Activated CD4-positive, alpha-beta T cell treated with anti-CD3 and anti-CD28 coated beads, Interleukin-2, Interleukin-6, amounts not matched to agents 100 ng/mL and 50 ng/mL, durations not matched to agents 16 hours and 8 hours (primary cell): ENCODE results near the gene GRXCR1.

Experiments used
- DNase-seq: peaks from one replicate; pipeline ENCODE4 v3.0.0-alpha.2; 2020

Gene GRXCR1

DNA sequence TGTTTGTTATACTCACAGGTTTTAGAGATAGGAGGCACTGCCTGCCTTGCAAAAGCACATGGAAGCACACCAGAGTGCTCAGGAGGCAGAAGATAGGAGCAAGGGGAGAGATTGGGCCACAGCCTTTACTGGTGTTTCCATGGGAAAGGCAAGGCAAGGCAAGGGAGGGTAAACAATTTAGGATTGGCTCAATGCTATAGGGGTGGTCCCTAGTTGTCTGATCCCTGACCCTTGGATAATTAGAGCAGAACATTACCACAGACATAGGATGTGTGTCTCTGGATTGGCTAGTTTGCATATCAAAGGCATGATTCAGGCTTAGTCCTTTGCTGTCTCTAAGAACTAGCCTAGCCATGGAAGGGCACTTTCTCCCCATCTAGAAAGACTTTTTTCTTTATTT, 36.1 kb downstream of the GRXCR1 start:
- DNase-seq = no peak

DNA sequence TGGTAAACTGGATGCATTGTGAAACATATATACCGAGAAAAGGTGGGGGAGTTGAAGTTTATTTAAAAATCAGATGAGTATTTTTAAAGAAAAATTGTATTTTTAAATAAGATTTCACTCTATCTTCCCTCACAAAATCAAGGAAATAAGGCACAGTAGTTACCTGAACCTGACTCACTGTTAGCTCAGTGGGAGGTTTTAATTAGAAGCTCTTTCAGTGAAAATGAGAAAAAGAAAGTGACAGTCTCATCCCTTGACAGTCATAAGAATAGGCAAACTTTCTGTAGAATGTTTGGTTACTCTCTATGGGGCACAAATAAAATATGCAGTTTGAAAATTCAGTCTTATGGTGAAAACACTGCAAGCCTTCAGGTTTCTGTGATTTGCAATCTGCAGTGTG, 49.7 kb downstream of the GRXCR1 start:
- DNase-seq = no peak

DNA sequence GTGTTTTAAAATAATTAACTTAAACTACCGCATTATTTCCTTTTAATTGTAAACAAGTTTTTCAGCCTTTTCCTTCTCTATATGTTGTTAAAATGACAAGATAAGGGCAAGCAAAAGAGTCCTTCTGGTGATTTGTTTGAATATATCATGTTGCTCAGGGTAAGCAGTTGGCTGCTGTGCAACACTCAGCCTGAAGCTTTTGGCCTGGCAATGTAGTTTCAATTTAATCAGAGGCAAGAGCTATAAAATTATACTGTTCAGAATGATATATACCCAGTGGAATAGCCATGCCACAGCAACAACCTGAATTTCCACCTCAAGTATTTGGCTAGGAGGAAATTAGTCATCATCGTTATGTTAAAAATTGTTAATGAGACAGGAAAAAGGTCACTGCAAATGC, 53.4 kb downstream of the GRXCR1 start:
- no peak for DNase-seq

DNA sequence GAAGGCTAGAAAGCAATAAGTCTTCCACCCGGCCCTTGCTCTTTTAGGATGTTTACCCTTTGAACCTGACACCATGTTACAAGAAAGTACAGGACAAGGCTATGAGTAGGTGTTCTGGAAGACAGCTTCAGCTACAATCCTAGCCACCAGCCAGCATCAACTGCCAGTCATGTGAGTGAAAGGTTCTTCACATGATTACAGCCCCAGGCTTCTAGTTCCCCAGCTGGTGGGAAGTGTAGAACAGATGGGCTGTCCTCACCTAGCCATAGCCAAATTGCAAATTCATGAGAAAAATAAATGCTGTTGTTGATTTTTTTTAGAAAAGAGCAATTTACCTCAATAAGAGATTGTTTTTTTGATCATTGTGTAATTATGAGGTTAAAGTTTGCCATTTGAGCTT, 60.8 kb downstream of the GRXCR1 start:
- DNase-seq = no peak

DNA sequence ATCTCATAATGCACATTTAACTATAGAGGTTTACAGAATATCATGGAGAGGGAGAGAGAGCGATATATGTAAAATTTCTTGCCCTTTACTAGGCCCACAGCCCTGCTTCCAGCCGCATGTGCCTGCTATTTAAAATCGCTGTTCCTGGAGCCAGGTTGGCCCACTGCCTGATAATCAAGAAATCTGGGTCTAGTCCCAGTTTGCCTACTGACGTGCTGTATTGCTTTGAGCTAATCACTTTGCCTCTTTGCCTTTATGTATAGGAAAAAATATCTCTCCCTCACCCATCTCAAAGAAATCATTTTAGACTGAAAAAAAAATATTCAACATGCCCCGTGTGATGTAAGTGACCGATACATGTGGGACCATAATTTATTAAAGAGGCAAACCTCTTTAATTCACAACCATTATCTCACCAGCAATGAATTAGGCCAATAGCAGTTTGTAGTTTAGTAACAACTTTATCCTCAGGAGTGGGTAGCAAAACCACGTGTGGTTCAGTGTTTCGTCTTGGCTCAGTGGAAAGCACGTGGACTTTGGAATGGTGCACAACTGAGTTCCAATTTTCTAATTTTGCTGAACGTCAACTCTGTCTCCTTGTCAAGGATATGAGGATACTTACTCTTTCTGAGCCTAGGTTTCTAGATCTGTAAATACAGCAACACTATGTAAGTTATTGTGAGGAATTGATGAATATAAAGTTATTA, 62.6 kb downstream of the GRXCR1 start:
- DNase-seq = no peak

DNA sequence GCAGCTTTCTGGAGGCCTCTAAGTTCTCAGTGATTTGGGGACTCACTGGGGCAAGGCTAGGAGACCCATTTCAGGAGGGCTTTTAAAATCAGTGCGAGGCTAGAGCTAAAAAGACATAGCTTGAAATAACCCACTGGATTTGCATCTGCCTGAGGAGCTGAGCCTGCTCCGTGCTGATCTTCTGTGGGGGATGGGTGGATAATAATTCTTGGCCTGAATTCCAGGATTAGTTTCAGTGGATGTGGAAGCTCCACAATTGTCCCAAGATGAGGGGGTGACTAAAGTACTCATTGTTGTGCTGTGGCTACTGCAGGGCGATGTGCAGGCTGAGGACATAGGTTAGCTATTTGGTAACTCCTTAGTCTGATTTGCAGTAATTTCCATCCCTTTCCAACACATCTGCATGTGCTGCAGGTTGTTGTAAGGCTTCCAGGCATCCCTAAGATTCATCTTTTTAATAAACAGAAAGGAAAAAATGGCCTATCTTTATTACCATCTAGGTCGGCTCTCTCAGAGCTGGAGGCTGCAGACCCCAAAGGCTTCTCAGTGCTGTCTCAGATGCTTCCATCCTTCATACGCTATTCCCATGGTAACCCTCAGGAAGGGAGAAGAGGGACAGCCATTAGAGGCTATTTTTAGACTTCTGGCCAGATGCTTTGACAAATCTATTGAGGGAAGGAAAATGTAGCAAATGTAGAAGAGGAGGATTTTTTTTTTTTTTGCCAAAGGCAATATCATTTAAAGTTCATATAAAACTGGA, 63.4 kb downstream of the GRXCR1 start:
- no peak for DNase-seq

DNA sequence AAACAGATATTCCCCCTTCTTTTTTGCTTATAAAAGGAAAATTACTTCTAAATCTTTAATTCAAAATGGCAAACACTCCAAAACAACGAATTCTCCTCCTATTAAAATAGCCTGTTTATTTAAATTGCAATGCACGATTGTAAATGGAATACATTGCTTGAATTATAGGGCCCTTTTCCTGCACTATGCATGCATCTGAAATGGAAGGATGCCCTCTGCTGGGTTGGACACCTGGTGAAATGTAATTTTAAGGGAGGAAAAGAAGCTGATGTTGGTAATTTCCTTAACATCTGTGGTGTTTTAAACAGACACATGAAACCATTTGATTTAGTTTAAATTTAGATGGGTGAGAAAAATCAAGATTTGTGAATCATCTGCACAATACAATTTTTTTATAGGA, 72.8 kb downstream of the GRXCR1 start:
- DNase-seq = no peak

DNA sequence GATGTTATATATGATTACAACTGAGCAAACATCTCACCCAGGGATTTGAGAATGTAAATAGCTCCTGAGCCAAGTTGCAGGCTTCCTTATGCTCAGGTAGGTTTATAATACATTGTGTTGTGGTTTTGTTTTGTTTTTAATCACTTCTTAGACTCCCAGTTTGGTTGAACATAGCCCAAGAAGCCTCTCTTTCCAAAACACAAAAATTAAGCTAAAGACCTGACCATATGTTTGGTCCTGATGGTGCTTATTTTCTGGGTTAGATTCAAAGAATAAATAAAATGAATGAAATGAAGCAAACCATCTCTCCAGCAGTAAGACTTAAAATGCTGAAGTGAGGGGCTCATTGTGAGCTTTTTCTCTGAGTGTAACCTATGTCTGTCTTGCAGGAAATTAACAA, 93.5 kb downstream of the GRXCR1 start:
- no peak for DNase-seq

DNA sequence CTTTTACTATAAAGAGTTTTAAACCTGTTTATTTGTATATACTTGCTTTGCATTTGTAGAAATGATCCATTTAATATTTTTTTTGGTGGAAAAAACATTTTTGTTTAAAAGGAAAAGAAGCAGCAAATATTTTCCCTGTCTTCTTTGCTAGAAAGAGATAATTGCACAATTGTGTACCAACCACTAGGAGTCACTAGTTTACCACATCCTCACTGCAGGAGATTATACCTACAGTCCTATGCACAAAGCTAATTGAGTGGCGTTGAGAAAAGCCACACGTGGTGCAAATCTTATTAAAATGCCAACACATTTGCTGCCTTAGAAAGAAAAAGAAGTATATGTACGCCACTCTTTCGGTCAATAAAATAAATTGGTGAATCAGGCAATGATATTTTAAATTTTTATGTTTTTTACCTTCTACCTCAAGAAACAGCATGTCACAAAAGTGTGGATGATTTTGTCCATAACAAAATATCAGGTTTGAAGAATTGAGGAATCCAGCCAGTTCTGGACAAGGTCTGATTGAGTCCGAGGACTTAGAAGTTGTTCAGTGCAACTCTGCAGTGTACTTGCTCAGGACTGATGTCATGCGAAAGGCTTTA, 102.9 kb downstream of the GRXCR1 start:
- DNase-seq = peak; percentile 29

DNA sequence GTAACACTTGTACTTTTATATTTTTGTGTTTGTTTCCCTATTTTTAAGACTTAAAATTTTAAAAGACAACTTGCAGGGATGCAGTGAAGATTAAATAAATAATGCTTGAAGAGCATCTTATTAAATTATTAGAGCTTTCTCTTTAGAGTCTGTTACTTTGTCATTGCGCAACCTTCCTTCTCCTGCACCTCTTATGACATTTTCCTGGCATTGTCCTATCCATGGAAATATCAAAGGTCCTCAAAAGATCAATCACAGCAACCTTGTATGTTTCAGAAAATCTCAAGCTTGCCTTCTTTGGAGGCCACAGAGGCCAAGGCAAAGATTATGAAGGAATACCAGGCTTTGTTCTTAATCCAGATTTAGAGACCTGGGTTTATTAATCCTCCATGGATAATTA, 116.3 kb downstream of the GRXCR1 start:
- no peak for DNase-seq

DNA sequence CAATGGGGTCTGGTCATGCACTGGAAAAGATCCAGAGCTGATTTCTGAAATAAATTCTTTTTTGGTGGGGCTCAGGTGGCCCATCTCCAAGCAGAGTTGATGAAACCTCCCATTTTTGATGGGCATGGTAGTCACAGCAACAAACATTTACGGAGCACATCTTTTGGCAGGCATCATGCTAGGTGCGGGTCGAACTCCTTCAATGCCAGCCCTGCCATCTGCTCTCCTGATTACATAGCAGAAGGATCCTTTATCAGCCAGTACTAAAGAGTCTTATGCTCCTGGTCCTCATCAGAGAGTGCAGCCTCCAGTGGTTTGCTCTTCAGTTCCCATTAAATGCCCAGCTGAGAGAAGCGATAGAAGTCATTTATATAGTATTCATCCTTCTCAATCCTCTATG, 121.7 kb downstream of the GRXCR1 start:
- no peak for DNase-seq

DNA sequence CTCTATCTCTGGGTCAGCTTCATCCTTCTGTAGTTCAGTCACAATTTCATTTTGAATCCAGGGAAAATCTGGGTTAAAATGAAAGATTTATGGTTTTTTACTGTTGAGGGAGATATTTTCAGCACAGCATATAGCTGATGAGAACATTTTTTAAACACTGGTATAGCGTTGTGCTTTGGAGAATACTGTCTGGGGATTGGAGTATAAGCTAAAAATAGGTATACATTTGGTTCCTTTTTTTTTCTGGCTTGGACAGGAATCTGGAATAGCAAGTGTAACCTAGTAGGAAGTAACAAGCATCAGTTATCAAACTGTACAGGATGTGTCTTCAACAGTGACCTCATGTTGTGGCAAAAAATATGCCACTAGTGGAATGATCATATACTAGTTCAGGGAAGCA, 149.1 kb downstream of the GRXCR1 start:
- no peak for DNase-seq

DNA sequence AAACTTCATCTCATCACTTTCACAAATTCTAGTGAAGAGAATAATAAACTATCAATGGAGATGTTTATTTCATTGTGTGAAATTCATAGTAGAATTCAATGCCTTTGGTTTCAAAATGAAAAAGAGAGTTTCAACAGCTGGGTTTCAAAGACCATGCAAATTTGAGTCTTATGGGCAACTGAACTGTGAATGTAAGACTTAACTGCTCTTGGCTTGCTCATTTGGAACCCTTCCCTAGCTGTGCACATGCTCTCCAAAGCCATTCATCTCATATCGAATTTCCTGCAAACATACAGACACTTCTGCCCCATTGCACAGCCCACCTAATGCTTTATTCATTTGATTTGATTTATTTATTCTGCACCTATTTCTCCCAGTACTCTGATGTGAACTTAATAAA, 154.5 kb downstream of the GRXCR1 start:
- DNase-seq = no peak

DNA sequence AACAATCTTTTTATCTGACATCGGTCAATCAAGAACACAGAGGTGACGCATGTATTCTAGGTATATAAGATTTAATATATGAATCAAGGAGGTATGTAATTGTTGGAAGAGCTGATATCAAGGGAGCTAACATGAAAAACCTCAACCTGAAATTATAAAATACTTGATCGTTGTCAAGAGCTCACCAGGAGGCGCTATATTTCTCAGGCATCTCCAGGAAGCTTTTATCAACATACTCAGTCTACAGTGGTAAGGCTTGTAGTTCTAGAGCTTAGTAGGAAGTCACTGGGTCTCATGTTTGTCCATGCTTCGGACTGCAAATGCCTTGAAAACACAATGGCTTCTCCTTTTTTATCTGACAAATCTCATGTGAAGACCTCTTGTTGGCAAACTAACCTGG, 156.1 kb downstream of the GRXCR1 start:
- DNase-seq = no peak

DNA sequence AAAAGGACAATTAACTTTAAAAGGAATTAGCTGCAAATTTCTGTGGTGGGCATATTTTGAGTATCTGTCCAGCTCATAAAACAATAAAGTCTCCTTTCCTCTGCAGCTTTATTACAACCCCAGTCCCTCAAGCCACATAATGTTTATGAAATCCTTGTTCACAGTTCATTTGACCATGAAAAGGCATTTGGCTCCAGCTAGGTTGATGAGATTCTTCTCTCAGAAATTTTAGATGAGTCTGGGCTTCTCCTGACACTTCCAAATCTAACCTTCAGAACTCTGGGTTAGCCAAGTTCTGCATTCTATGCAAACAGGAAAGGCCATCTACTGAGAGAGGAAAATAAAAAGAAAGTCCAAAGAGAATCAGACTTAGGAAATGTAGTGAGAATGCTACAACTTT, 156.8 kb downstream of the GRXCR1 start:
- no peak for DNase-seq

DNA sequence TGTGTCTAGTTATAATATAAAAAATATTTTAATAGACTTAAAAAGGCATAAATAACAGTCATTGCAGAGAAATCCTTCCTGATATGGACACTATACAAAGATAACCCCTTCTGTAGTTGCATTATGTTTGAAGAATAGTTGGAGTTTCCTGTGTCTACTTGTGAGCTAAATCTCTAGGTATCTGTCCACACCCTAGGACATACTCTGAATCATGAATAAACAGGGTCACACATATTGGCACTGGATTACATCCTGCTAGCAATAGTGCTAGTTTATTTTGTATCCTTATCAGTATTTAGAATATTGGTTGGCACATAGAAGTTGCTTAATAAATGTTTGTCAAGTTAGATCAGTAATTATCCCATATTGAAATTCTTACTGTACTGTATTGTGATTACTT, 173.9 kb downstream of the GRXCR1 start:
- no peak for DNase-seq

DNA sequence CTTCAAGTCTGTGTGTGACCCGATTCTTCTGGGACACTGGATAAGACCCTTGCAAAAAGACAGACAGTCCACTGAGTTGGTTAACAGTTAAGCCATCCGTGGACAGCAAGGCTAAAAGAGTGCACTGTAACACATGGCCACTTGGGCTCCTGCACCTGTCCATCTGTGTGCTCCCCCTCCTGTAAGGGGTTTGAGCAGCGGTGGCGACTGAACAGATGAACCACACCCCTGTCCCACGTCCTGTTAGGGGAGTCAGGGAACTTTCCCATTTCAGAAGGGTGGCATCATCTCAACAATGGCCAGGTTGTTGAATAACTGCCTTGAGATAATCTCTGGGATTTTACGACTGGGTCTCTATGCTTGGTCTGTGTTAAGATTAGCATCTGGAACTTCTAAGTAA, 178.6 kb downstream of the GRXCR1 start:
- DNase-seq = no peak
